Measurements from ENCODE around the gene IQCH. TPM values are rescaled to one million over a fixed set of nuclear protein-coding genes. Genes with fewer than 3 reads are reported as not detected.
"Not testable (repeated sequence)": the region's sequence is repeated elsewhere in the genome, so short reads cannot be mapped to it uniquely, and the experiment has no call there.

Gene IQCH
- total RNA-seq, 1 donor from 2014 or later = 1.4 TPM

- peak; percentile 44 for ATAC-seq
- no peak for DNase-seq (ENCODE audit: low spot score)
Observed at GRCh38 chr15:67422296-67422695, 167.7 kb downstream of the IQCH start.

GRCh38 chr15:67433495-67434099 lies 179.0 kb downstream of the IQCH start:
- peak; percentile 98 for ATAC-seq
- DNase-seq (ENCODE audit: low spot score) = peak; percentile 57

GRCh38 chr15:67436351-67437250 lies 182.0 kb downstream of the IQCH start:
- ATAC-seq; DNase-seq (ENCODE audit: low spot score): not testable (repeated sequence)

DNA sequence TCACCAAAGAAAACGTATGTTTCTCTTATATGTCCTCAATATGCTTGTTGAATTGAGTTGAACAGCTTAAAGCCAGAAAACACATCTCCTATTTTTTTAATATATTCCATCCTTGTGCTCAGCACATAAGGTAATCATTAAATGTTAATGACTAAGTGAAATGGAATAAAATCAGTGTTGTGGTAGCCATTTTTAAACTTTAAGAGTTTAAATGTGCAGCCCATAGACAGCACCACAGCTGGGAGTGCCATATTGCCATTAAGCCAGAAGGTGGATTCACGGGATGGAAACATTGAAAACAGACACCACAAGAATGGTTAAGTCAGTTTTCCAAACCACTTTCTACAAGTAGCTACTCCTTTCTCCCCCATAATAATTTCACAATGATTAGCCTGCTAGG lies 189.5 kb downstream of the IQCH start:
- DNase-seq (ENCODE audit: low spot score) (no peak), ATAC-seq (no peak)

- DNase-seq (ENCODE audit: low spot score) (no peak), ATAC-seq (no peak)
Observed at GRCh38 chr15:67446449-67446848, 191.9 kb downstream of the IQCH start.

GRCh38 chr15:67448372-67448771 lies 193.8 kb downstream of the IQCH start:
- ATAC-seq; DNase-seq (ENCODE audit: low spot score): not testable (repeated sequence)

- not testable (repeated sequence) for ATAC-seq; DNase-seq (ENCODE audit: low spot score)
Observed at GRCh38 chr15:67453703-67454102, 199.1 kb downstream of the IQCH start.

DNA sequence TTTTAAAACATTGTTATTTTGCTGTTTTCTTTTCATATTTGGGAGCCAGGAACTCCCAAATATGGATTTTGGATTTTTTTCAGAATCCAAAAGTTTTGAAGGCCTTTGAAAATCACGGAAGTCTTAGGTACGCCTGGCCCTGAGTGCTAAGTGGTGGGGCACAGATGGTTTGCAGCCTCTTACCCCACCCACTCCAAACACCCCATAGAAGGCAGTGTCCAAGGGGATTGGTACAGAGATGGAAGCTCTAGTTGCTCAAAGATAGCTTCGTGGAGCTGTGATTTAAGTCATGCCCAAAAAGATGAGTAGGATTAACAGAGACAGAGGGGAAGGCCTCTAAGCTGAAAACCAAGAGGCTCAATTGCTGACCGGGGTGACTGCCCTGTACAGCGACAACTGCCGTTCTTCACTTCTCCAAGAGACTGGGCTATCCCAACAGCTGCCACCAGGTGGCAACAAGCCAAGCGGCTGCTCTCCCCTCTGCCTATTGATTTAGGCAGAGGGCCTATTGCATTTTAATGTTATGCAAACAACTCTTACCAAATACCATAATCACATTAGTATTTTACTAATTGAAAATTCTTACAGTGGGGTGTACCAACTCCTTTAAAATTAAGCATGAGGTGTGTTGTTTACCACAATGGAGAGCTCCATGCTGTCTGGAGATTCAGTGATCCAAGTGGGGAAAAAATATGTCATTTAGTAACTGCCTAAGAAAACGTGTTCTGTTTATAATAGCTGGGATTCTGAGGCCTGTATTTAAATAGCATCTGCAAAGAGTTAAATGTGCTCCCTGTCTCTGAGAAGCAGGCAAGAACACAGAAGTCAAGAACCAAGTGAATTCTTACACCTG lies 202.3 kb downstream of the IQCH start:
- peak; percentile 98 for ATAC-seq

GRCh38 chr15:67458331-67459029 lies 203.9 kb downstream of the IQCH start:
- no peak for DNase-seq (ENCODE audit: low spot score)
- ATAC-seq = no peak

More for the DNA sequence above, 202.3 kb downstream of the IQCH start:
- DNase-seq (ENCODE audit: low spot score) = peak; percentile 81

DNA sequence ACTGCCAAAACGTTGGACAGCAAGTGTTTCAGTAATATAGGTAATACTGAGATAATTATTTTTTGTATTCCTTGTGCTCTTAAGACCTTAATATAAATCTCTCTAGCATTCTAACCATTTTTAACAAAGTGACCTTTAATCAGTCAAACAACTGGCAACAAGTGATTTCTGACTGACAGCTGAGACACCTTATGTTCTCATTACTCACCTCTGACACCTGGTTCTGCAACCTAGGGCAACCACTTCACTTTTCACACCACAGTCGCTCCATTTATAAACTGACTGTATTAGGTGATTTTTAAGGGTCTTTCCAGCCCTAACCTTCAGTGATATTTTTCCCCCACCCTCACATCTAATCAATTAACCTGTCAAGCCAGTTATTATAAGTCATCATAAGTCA lies 205.9 kb downstream of the IQCH start:
- DNase-seq (ENCODE audit: low spot score) (no peak), ATAC-seq (no peak)

- ATAC-seq (no peak), DNase-seq (ENCODE audit: low spot score) (no peak)
Observed at GRCh38 chr15:67461735-67462134, 207.1 kb downstream of the IQCH start.

DNA sequence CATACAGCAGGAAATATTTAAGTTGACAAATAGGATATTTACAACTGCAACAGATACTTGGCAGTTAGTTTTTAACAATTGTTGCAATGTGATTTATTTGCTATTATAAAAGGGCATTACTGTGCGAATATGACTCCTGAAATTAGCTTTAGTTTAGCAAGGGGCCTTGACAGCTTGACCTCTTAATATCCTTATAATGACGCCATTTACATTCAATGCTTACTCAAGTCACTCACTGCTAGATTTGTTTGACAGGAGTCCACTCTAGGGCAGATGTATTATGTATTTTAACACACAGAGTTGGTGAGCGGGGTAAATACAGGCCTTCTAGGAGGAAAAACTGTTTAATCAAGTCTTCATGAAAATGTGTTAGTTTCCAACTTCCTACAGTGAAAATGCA lies 208.3 kb downstream of the IQCH start:
- DNase-seq (ENCODE audit: low spot score) (no peak), ATAC-seq (no peak)

GRCh38 chr15:67463488-67463887 lies 208.9 kb downstream of the IQCH start:
- ATAC-seq = peak; percentile 83
- DNase-seq (ENCODE audit: low spot score) = no peak

GRCh38 chr15:67465196-67465952 lies 210.8 kb downstream of the IQCH start:
- no peak for ATAC-seq
- DNase-seq (ENCODE audit: low spot score) = no peak

GRCh38 chr15:67468416-67468815 lies 213.8 kb downstream of the IQCH start:
- DNase-seq (ENCODE audit: low spot score) = no peak
- ATAC-seq = no peak

GRCh38 chr15:67469680-67470079 lies 215.1 kb downstream of the IQCH start:
- ATAC-seq (peak; percentile 90), DNase-seq (ENCODE audit: low spot score) (no peak)

GRCh38 chr15:67472957-67473356 lies 218.4 kb downstream of the IQCH start:
- ATAC-seq (no peak), DNase-seq (ENCODE audit: low spot score) (no peak)

DNA sequence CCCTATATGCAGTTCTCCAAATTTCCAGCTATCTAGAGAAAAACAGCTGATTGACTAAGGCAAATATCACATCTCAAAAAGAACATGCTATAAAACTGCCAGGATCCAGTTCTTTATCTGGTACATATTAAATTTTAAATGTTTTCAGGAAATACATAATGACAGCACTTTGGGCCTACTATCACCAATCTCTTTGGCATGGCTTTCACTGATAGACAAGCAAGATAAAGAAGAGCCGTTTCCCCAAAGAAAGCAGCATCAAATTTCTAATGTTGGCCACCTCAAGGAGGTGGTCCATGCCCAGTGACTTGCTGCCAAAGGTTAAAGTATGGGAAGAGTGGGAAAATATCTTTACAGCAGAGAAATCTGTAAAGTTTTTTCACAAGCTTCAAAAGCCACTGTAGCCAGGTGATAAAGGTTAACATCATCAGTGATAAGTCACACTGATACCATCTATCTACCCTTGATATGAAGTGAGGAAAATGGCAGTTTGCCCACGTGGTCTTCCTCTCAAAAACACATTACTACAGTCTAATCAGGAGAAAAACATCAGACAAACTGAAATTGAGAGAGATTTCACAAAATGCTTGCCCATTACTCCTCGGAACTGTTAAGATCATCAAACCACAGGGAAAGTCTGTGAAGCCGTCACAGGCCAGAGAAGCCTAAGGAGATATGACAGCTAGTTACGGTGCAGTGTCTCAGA lies 220.0 kb downstream of the IQCH start:
- no peak for ATAC-seq
- no peak for DNase-seq (ENCODE audit: low spot score)

GRCh38 chr15:67479781-67480505 lies 225.4 kb downstream of the IQCH start:
- no peak for DNase-seq (ENCODE audit: low spot score)
- ATAC-seq = no peak

Measured in left lobe of liver (tissue), 2 donors.